Activated naive CD4-positive, alpha-beta T cell treated with anti-CD3 and anti-CD28 coated beads, Interleukin-2, amount 50 U/mL, for 16 hours (primary cell): ENCODE measurements around the gene FGR.
A peak's percentile ranks its signal among the peaks of the same experiment; 100 is the strongest.

Experiments used
- DNase-seq: peaks from one replicate; pipeline ENCODE4 v3.0.0-alpha.2; 2020

FGR gene

DNA sequence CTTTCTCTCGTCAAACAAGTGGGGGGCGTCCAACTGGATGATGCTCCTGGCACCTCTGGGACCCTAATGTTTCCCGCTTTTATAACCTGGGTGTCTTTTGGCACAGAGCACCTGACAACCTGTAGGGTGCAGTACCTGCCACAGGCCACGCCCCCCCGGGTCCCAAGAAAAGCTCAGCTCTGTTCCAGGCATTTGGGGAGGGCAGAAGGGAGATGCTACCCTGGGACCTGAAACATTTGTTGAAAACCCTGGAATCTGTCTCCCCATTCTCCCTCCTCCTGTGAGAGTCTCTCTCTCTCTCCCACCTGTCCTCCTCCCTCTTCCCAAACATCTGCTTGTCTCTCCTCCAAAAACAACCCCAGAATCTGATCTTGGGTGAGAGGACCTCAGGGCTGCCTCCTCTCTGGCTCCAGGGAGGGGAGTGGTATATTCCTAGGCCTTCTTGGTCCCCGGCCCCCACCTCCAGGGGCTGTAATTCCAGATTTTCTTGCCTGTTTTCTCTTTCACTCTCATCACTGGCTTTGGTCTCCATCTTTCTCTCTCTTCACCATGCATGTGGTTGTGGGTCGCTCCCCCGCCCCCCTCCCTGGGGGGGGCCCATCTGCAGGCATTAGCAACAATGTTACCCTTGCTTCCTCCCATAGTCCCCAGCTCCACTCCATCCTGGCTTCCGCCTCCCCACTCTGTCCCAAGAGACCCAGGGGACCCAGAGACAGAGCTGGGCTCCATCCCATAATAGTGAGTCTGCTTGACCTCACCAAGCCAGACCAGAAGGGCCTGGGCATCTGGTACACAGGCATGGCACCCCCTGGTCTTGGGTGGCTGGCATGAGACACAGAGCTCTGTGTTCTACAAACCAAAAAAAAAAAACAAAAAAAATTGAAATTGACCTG, 35.1 kb downstream of the FGR start:
- no peak for DNase-seq

DNA sequence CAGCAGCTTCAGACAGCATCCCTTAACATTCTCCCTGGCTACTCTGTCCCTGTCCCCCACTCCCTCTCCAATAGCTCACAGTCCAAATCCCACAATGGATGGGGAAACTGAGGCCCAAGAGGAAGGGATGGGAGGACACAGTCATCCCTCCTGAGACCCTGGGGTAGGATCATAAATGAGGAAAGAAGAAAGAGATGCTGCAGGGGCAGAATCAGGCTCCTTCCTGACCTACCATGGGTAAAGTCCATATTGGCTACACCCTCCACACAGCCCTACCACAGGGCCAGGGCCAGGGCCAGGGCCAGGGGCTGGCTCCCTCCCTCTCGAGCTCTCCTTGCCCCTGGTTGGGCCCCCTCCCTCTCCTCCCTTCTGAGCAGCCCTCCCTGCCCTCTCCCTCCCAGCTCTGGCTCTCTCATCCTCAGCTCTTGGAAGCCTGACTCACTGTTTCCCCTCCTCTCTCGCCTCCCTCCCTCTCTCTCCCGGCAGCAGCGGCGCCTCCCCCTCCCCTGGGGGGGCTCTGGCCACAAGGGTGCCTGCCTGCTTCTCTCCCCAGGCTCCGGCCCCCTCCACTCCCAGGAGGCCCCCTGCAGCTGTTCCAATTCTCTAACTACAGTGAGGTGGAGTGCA, 36.0 kb downstream of the FGR start:
- DNase-seq, result peak; percentile 47

DNA sequence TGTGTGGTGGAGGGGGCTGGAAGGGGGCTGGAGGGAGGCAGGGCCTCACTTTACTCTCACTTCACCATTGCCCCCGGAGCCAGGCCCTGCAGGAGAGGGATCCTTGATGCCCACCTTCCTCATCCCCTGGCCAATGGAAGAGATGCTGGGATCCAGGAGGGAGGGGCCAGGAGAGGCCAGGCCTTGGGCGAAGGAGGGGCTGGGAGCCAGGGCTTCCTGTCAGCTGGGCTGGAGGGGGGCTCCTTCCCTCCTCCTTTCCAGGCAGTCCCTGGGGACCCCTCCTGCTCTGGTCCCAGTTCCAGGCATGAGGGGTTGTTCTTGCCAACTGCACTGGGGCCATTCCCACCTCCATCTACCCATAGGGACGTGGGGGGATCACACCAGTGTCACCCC, 36.7 kb downstream of the FGR start:
- DNase-seq, result no peak

DNA sequence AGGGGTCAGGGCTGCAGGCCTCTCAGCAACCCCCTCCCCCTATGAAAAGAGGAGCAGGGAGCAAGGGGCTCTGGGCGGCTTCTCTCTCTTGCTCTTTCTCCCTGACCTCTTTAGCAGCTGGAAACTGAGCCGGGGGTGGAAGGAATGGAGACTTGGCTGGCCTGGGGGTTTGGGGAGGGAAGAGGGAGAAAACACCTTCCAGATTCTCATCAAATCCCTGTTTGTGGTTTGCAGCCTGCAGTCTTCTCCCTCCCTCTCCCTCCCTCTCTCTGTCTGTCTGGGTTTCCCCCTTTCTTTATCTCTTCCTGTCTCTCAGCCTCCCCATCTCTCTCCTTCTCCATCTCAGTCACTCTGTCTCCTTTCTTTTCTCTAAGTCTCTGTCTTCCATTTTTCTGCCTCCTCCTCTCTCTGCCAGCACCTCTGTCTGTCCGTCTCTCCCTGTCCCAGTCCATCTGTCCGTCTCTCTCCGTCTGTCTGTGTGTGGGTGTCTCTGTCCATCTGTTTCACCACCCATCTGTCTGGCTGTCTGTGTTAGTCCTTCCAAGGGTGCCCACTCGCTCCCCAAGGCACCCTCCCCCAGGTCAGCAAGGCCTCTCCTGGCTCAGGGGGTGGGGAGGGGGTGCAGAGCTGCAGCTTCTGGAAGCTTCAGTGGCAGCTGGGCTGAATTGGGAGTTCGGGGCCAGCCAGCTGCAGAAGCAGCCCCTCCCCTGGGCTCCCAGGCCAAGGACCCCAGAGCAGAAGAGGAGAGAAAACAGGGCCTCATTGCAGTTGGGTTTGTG, 37.3 kb downstream of the FGR start:
- DNase-seq, result no peak

DNA sequence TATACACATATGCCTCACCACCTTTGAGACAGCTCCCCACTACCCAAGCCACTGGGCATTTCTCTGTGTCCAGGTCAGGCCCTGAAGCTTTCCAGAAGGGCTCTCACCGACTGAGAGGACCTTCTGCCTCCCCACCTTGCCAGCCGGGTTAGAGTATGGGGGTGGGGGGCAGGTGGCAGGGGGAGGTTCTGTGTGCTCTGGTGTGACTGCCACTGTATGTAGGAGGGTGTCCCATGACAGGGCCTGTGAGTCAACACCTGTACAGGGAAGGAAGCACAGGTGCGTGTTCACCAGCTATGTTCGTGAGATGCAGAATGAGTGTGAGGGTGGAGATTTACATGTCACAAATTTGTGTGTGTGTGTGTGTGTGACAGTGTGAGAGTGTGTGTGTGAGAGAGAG, 38.0 kb downstream of the FGR start:
- no peak for DNase-seq

DNA sequence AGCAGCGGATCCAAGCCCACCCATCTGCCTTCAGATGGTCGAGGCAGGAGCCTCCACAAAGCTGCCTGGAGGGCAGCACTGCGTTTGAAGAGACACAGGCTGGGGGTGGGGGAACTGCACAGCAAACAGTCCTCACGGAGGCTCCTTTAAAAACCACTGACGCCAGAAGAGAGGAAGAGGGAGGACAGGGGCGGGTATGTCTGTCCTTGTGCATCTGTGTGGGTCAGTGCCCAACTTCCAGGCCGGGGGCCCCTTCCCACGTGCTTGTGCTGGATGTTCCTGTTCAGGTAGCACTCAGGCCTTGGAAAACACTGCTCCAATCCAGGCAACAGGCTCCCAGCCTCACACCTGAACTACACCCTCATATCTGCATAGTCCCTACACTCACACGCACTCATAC, 38.7 kb downstream of the FGR start:
- no peak for DNase-seq

DNA sequence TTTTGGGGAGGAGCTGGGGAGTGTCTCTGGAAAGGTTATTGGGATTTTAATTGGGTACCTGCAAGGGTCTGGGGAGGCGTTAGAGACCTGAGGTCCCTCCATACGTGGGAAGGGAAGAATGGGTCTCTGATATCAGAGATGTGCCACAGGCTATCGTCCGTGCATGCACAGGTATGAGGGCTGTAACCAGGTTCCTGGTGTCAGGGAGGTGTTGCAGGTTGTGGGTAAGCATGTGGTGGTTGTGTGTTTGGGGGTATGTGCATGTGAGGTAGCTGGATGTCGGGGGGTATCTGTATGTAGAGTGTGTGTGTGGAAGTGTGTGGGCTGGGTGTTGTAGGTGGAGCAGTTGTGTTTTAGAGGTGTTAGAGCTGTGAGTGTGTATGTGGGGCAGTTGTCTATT, 39.4 kb downstream of the FGR start:
- DNase-seq, result no peak

DNA sequence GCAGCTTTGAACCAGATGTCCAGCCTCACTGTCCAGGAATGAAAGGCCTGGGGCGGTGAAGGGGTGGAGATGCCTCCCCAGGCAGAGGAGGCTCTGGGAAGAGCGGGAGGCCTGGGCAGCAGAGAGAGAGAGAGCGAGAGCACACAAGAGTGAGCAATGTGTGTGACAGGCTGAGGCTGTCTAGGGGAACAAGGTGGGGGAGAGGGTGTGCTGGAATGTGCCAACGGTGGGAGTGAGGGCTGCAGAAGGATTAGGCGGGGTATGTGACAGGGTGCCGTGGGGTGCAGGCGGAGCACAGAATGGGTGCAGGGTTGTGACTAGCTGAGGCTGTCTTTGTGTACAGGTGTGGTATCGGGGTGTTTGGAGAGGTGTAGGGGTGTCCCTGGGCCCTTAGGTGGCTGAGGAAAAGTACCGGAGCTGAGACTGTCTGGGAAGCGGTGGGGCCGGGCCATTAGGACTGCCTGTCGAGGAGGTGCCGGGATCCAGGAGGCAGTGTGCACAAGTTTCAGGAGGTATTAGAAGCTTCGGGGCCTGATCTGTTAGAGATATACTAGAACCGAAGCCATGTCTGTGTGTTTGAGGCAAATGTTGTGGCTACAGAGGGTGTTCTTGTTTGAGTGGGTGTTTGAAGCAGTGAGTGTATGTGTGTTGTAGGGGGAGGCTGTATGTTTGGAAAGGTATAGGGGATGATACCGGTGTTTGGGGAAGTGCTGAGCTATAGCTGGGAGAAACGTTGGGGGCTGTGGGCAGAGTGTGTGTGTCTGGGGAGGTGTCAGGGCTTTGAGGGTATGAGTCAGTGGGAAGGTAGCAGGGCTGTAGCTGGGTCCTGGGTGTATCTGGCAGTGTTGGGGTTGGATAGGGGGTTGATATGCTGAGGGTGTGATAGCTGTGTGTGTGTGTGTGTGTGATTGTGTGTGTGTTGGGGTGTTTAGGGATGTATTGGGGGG, 40.1 kb downstream of the FGR start:
- DNase-seq, result no peak

DNA sequence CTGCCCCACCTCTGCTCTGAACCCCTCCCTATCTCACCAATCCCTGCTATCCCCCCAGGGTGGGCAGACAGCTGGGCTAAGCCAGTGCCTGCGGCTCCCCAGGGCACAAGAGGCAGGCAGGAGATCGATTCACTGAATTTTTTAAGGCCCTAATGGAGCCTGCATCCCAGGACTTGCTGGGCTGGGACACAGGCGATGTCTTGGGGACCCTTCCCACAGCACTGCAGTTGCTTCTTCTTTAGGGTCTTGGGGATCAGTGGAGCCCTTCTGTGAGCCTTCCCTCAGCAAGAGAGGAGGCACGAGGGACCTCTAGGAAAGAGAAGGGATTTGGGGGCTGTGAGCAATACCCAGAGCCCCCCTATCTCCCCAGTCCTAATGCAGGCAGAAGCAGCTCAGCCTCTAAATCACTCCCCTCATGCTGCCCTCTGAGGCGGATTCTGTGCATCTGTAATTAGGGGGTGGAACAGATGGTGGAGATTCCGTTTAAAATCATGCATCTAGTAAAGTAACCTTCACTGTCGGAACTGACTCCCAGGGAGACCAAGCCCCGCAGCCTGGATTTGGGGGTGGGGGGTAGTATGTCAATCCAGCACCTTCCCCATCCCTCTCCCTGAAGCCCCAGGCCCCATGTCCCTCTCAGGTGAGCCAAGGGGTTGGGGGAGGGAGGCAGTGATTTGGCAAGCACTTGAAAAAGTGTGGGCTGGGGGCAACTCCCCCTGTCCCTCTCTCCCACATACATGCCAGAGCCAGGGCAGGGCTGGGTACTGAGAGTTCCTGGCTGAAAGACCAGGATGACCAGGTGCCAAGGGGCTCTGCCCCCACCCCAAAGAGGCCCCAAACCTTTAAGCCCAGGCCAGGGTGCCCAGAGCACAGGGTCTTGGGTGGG, 41.1 kb downstream of the FGR start:
- DNase-seq, result no peak

DNA sequence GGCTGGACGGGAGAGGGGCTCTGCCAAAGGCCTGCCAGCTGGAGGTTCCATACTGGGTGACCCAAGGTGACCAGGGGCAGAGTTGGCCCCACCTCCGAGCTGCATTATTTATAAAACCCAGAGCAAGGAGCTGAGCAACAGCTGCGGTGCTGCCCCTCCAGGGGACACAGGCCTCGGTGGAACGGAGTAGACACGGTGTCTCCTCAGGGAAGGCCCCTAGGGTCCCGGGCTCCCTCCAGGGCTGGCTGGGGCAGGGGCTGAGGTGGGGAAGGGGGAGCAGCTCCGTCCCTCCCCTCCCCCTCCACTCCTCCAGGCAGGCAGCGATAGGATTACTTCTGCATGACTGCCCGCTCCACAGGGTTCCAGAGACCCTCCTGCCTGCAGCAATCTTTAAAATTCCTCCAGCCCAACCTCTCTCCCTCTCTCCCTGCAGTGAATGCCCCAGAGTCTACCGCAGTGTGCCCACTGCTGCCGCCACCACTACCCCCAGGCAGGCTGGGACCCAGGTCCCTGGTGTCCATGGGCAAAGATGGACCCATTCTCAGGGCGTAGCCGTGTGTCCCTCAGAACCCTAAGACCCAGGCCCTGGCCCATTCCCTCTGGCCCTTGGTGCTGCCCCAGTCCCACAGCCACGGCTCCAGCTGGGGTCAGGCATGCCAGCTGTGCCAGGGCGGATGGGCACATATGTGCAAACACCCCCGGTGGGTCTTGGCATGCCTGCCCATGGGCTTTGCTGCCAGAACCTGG, 41.9 kb downstream of the FGR start:
- no peak for DNase-seq

DNA sequence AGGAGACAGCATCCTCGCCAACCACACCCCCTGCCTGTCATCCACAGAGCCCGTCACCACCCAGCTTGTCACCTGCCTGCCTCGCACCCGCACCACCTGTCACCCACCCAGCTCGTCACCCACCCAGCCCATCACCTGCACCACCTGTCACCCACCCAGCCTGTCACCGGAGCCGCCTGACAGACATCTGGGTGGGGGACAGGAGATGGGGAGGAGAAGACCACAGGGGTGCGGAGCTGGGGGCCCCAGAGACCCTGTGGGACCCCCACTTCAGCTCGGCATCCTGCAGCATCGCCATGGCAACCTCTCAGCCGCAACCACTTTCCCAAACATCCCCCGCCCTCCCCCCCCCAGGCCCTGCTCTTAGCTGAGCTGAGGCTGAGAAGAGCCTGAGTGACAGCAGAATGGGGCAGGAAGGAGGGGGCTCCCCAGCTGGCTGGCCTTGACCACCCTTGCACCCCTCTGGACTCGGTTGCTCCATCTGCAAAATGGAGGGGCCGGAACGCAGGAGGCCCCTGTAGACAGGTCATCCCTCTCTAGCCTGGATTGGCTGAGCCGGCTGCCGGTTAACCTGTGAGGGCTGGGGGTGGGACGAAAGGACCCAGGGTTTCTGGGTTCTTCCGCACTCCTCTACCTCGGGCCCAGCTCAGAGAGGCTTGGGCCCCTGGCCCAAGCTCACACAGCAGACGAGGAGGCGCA, 42.6 kb downstream of the FGR start:
- no peak for DNase-seq

DNA sequence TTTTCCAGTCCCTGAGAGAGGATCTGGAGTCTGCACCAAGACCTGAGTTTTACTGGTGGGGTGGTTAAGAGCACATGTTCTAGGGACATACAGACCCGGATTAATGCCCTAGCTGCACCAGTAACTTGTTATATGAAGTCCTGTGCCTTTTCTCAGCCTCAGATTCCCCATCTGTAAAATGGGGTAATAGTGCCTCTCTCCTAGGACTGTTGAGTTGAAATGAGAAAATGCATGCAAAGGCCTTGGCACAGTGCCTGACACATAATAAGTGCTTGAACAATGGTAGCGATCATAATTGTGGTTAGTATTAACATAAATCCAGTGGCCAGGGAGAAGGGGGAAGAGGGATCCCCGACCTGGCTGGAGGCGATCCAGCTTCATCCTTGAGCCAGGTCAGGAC, 43.4 kb downstream of the FGR start:
- DNase-seq, result no peak

DNA sequence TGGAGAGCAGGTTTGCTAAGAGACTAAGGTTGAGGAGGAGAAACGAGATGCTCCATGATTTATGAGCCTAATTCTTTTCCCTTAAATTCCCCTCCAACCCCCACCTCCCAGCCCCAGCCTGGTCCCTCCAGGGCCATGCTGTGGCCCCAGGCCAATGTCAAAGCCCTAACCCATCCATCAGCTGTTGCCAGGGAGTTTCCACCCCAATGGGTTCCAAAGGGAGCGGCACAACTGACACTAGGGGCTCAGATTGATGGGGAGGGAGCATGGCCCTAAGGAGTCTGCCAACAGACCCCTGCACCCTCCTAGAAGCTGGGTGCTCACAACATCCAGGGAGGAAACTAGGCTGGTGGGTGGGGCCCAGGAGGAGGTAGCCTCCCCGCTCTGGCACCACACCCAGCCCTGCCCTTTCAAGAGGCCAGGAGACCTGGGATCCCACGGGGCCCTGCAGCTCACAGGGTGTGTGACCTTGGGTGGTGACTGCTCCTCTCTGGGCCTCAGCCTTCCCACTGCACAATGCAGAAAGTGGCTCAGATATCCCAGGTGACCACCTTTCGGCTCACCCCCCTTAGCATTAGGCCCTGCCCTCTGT, 44.0 kb downstream of the FGR start:
- no peak for DNase-seq

DNA sequence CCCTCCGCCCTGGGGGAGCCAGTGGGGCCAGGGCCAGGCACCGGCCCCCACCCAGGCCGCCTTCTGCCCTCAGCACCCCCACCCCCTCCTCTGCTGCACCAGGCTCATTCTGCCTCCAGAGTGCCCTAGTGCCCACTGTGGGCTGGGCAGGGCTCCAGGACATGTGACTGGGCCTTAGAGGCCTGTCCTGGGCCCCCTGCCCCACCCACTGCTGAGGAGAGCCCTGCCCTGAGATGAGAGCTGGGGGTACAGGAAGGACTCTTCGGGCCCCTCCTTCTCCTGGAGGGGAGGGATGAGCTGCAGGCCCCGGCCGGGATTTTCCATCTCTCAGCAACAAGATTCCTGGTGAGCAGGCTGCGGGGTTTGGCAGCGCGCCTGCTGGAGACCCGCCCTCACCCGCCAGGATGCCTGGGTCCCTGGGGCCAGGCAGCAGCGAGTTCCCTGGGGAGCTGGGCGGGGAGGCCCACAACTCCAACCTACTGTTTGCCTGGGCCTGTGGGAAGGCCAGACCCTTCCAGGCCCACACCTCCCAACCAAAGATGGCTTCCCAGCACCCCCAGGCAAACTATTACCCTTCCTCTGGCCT, 45.1 kb downstream of the FGR start:
- DNase-seq, result no peak

DNA sequence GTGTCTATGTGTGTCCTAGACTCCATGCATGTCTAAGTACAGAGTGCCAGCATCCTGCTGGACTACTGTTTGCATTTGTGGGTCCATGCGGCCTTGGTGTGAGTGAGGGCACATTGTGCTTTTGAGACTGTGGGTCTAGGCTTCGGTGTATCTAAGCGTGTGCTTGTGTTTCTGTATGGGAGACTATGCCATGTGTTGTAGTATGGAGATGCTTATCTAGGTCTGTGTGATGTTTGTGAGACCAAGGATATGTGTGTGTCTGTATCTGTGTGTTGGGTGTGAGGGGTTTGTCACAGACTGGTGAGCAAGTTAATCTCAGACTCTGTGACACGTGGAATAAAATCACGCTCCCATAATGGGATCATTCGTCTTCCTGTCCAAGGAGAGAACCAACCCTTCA, 45.5 kb downstream of the FGR start:
- DNase-seq, result no peak

DNA sequence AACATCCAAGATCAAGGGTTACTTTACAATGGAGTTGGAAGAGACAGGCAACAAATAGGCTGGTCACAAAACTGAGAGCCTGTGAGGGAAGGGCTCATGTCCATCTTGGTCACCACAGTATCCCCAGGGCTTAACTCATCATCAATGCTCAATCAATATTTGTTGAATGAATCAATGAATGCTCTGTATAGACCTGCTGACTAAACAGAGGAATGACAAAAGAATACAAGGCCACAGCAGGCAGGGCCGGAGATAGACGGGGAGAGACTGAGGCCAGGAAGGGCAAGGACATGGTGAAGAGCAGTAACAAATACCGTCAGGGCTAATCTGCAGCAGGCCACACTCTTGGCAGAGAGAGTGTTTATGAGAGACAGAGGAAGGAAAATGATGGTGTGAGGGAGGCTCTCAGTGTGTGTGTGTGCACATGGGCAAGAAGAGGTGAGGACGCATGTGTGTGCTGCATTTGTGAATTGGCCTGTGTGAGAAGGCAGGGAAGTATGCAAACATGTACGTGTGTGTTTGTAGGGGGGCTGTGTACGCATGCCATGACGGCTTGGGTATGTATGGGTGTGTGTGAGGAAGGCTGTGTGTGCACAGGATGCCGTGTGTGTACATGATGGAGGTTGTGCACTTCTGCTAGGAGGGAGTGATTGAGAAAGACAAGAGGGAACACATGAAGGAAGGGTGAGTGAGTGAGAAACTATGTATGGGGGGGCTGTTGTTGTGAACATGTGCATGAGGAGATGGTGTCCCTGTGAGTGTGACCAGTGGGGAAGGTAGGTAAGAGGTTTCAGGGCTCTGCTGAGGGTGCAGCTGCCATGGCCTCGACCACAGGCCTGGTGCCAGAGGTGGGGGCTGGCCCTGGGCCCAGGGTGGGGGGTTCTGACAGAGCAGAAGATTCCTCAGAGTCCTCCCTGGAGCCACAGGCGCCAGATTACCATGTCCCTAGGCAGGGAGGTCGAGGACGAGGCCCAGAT, 46.4 kb downstream of the FGR start:
- no peak for DNase-seq

DNA sequence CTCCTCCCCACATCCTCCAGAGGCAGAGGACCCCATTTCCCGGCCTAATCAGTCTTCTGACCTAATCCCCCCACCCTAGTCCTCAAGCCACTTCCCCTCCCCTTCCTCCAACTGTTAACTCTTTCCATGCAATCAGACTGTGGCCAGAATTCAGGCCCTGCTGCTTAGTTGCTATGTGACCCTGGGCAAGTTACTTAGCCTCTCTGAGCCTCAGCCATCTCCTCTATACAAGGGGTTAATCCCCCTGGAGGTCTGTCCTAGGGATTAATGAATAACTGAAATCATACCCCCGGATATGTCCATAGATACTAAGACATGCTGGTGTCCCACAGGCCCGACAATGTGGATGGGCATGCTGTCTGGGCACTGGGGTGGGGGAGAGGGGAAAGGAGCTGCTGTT, 49.3 kb downstream of the FGR start:
- no peak for DNase-seq

DNA sequence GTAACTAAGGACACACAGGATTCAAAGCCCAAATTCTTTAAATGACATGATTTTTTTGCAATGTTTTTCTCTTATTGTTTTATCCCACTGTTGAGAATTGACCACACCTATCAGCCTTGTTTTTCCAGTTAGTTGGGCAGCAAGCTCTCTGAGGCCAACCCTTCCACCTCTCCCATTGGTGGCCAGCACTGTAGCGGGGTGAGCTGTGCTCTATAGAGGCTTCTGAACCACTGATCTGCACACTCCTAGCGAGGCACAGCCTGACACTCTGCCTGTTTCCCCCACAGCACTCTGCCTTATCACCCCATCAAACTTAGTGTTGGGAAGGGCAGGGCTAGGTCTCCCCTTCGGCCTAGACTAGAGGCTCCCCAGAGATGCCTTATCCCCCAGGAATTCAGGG, 50.5 kb downstream of the FGR start:
- no peak for DNase-seq
